ENCODE measurements around the gene RITA1. TPM values are rescaled to one million over a fixed set of nuclear protein-coding genes. Genes with fewer than 3 reads are reported as not detected.
"Not testable (repeated sequence)": the region's sequence is repeated elsewhere in the genome, so short reads cannot be mapped to it uniquely, and the experiment has no call there.

Gene RITA1
- polyA plus RNA-seq (ENCODE audit: insufficient read length in 3 of 3): 10 to 100 TPM; 13.3 to 17.2 (median 13.5) TPM

GRCh38 chr12:113185180-113186032 lies at the start of gene RITA1, which contains the start of gene DDX54:
TSS of gene RITA1 (plus strand) at chr12:113185721. CDS start at chr12:113186747, 1,026 bp downstream.
TSS of gene DDX54 (minus strand) at chr12:113185478. CDS start at chr12:113185451, 27 bp downstream.
- DNase-seq (ENCODE audit: low read depth in 3 of 3, low spot score in 2 of 3): peak; percentile 58 to 70 (median 67)

GRCh38 chr12:113136128-113136989 lies 49.2 kb upstream of the RITA1 start:
- no peak for DNase-seq (ENCODE audit: low read depth in 3 of 3, low spot score in 2 of 3)

GRCh38 chr12:113136990-113137511 lies 48.5 kb upstream of the RITA1 start:
- DNase-seq (ENCODE audit: low read depth in 3 of 3, low spot score in 2 of 3): no peak

GRCh38 chr12:113137861-113138783 lies 47.4 kb upstream of the RITA1 start:
- DNase-seq (ENCODE audit: low read depth in 3 of 3, low spot score in 2 of 3): no peak

- DNase-seq (ENCODE audit: low read depth in 3 of 3, low spot score in 2 of 3): no peak
These were observed 46.7 kb upstream of the RITA1 start for GRCh38 chr12:113138826-113139225.

- no peak for DNase-seq (ENCODE audit: low read depth in 3 of 3, low spot score in 2 of 3)
These were observed 44.8 kb upstream of the RITA1 start for GRCh38 chr12:113140706-113141105.

- not testable (repeated sequence) for DNase-seq (ENCODE audit: low read depth in 3 of 3, low spot score in 2 of 3)
These were observed 43.8 kb upstream of the RITA1 start for GRCh38 chr12:113141716-113142115.

GRCh38 chr12:113142173-113142885 lies 43.2 kb upstream of the RITA1 start:
- no peak for DNase-seq (ENCODE audit: low read depth in 3 of 3, low spot score in 2 of 3)

- DNase-seq (ENCODE audit: low read depth in 3 of 3, low spot score in 2 of 3): no peak
These were observed 42.6 kb upstream of the RITA1 start for GRCh38 chr12:113142886-113143332.

- DNase-seq (ENCODE audit: low read depth in 3 of 3, low spot score in 2 of 3): no peak
These were observed 41.6 kb upstream of the RITA1 start for GRCh38 chr12:113143959-113144358.

- DNase-seq (ENCODE audit: low read depth in 3 of 3, low spot score in 2 of 3): no peak
These were observed 40.7 kb upstream of the RITA1 start for GRCh38 chr12:113144806-113145205.

GRCh38 chr12:113145720-113146551 lies 39.6 kb upstream of the RITA1 start:
- DNase-seq (ENCODE audit: low read depth in 3 of 3, low spot score in 2 of 3): no peak

- DNase-seq (ENCODE audit: low read depth in 3 of 3, low spot score in 2 of 3): no peak
These were observed 38.5 kb upstream of the RITA1 start for GRCh38 chr12:113146999-113147398.

- DNase-seq (ENCODE audit: low read depth in 3 of 3, low spot score in 2 of 3): peak; percentile 81 to 88 (median 84)
These were observed 36.0 kb upstream of the RITA1 start, which contains the start of gene CFAP73 for GRCh38 chr12:113149361-113150150. TSS of gene CFAP73 (plus strand) at chr12:113149724. CDS start at chr12:113149858, 134 bp downstream.

GRCh38 chr12:113151655-113152054 lies 33.9 kb upstream of the RITA1 start:
- no peak for DNase-seq (ENCODE audit: low read depth in 3 of 3, low spot score in 2 of 3)

GRCh38 chr12:113152196-113152834 lies 33.2 kb upstream of the RITA1 start:
- no peak for DNase-seq (ENCODE audit: low read depth in 3 of 3, low spot score in 2 of 3)

Measured in right renal cortex interstitium (tissue), 3 donors.